T1000 (cell line): ENCODE data around the gene NOS1AP.

ENCODE experiments used
- DNase-seq: peaks from one replicate; lab custom pipeline; 2025; ENCODE audit warnings: mixed read lengths; lab: John Stamatoyannopoulos, UW

The NOS1AP gene

DNA sequence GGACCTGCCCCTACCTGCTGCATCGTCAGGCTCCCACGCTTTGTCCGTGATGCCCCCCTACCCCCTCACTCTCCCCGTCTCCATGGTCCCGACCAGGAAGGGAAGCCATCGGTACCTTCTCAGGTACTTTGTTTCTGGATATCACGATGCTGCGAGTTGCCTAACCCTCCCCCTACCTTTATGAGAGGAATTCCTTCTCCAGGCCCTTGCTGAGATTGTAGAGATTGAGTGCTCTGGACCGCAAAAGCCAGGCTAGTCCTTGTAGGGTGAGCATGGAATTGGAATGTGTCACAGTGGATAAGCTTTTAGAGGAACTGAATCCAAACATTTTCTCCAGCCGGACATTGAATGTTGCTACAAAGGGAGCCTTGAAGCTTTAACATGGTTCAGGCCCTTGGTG, 298.3 kb downstream of the NOS1AP start:
- no peak for DNase-seq

DNA sequence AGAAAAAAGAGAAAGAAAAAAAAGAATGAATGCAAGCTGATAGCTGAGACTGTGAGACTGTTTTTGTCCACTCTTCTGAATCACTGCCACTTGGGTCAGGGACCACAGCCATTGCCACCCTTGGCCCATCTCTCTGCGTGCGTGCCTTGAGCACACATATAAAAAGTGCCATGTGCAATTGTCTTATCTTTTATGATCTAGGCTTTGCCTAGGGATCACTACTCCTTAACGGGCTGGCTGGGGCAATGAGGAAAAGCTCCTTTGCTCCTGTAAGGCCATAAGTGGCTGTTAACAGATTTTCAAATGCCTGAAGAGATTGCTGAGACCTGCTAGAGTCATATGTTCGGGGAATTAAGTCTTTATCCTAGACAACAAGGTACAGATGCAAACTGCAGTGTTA, 299.0 kb downstream of the NOS1AP start:
- no peak for DNase-seq

DNA sequence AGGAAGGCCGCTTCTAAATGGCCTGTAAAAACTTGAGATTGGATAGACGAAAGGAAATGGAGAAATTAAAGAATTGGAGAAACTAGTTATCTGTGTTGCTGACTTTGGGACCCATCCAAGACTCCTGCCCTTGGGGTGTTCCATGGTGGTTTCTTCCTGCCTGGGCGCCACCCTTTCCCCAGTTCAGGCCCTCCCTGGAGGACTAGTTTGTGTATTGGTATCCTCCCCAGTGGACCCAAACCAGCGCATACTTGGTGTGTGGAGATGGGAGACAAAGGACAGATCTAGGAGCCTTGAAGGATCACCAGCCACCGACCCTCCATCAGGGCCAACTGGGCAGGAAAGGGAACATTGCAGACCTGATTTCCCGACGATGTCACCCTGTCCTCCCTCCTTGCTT, 300.1 kb downstream of the NOS1AP start:
- DNase-seq, result no peak

DNA sequence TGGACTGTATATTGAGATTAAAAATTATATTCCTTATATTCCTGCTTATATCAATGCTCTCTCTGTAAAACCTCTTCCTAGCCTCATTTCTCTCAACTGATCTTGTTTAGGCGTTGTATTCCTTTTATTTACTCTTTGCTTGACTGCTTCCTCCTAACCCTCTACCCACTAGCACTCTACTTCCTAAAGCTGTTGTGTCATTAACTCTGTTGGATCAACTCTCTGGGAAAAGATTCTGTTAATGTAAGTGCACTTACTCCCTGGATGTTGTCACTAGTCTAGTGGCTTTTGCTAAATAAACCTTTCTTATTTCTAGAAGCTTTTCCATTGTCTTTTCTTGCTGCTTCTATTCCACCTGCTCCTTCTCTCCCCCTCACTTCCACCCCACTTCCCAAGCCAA, 300.7 kb downstream of the NOS1AP start:
- no peak for DNase-seq

DNA sequence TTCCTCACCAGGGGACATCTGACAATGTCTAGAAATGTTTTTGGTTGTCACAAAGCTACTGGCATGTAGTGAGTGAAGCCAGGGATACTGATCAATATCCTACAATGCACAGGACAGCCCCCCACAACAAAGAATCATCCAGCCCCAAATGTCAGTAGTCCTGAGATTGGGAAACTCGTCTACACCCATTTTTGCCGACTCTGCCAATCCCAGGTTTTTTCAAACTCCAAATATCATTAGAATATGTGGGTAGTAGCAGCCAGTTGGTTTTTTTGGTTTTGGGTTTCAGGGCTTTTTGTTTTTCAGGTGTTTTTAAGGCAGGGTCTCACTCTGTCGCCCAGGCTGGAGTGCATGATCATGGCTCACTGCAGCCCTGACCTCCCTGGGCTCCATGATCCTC, 301.2 kb downstream of the NOS1AP start:
- no peak for DNase-seq

DNA sequence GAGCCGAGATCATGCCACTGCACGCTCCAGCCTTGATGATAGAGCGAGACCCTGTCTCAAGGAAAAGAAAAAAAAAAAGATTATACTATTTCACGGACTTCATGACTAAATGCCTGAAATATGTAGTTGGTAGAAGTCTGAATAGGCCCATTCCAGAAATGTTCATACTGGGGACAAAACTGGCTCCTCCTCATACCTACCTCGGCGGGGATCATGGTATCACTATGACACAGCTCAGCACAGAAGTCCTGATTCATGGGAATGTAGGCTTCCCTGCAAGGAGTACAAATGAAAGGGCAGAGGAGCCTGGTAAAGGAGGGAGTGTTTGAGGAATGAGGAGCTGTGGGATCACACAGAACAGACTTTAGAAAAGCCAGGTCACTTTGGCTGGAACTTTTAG, 302.1 kb downstream of the NOS1AP start:
- DNase-seq, result no peak

DNA sequence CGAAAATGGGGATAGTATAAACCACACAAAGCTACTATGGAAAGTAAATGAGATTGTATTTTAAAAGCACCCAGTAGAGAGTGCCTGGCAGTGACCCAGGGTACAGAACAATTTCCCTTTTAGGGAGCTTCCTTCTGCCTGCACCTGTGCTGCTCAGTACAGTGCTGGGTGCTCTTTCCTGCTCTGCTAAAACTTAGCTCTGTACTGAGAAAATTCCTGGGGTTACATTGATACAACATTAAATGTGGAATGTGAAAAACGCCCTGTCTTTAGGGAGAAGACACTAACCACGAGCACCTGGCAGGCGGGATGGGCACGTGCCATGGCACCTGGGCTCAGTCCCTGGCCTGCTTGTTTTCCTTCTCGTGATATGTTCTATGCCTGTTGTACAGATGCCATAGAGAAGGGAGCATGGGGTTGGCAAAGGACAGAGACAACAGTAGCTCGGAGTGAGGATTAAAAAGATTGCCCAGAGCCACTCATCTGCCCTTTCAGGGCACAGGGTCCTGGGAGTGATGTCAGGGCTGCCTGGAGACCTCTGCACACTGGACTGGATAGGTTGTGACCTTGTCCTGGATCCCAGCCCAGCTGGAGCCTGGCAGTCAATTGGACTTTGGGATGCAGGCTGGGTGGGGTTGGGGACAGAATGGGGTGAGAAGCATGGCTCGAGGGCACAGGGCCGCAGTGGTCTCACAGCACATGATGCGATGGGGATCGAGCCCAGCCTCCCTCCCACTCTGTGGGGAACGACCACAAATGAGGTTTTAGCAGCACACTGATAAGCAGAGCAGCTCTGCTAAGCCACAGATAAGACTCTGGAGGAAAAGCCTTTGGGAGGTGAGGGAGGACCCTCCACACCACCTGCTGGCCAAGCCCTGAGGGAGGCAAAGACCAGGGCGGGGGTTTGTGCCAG, 302.9 kb downstream of the NOS1AP start:
- DNase-seq, result no peak

DNA sequence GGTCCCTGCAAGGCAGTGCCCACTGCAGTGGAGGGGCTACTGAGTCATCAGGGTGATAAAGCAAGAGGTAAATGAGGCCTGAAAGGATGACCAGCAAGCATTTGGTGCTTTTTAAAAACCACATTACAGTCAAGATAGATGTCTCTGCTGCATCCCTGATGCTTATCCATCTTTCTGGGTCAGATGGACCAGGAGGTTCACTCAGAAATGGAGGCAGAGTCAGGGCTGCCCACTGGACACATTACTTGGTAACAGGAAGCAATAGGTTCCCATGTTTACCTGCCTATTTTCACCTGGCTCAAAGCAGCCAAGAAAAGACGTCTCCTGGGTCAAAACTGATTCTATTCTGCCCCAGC, 303.6 kb downstream of the NOS1AP start:
- no peak for DNase-seq

DNA sequence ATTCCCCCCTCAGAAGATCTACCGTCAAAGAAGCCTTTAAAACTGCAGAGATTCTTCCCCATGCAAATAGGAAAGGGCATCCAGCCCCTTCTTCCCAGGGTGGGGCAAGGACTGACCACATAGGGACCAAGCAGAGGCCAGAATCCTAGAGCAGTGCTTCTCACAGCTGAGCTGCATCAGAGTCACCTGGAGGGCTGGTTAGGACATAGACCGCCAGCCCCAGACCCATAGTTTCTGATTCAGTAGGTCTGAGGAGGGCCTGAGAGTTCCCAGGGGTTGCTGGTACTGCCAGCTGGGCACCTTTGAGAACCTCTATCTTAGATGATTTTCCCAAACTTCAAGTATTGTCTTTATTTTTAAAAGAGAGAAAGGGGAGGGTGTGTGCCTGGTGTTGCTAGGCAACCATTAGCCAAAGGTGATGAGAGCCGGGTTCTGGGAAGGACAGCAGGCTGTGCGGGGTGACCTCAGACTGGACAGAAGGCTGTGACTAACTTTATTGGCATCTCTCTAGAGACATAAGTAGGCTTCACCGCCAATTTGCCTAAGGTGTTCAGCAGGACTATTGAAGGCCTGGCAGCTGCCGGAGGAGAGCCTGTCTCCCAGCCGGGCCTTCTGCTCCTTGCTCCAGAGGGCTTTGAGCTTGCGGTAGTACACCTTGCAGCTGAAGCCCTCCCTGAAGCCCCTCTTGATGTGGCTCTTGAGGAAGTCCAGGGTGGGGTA, 304.2 kb downstream of the NOS1AP start:
- peak; percentile 39 for DNase-seq

DNA sequence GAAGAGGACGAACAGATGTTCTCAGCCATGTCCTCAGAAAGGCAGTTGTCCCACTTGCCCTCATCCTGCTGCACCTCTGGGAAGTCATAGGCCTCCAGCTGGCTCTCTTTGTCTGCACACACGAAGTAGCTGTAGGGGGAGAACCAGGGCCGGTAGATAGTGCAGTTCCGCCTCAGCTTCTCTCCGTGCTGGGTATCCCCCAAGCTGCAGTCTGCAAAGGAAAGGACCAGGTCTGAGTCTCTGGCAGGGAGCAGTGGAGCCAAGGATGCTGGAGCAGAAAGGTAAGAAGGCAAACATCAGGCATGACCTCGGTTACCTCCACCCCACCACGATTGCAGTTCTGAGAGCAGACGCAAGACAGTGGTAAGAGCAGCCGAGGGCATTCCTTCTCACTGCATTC, 304.9 kb downstream of the NOS1AP start:
- DNase-seq, result no peak

DNA sequence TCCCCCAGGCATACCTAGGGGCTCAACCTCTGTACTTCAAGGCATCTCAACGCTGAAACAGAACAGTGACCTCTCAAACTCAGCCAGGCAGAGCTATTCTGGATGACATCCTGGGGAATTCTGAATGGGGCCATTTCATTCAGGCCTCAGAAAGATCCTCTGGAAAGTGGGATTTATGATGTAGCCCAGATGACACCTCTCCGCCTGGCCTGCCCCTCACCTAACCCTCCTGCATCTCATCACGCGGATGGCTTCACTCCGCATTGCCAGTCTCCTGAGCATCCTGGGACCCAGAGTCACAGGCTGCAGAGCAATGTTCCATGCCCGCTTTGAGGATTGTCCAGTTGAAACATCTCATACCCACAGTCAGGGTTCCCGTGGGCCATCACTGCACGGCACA, 306.0 kb downstream of the NOS1AP start:
- DNase-seq, result no peak

DNA sequence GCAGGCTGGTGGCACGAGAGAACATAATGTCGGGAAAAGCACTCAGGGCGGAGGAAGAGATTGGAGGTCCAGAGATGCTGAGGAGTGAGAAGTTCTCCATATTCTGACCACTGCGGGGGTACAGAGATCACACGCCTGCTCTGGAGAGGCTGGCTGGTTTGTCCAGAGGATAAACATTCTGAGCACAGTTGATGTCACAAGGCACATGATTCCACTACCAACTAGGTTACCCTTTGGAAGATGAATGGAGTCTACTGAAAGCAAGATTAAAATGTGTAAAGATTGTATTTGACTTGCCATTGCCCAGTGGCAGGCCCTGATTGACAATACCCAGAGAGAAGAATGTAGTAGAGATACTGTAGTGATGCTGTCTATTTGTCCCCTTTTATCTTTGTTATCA, 307.2 kb downstream of the NOS1AP start, which contains the start of gene SPATA46:
SPATA46 (minus strand) TSS at position 164 of the 400 bp plus-strand sequence; CDS start at position 100, 64 bp downstream.
- no peak for DNase-seq

DNA sequence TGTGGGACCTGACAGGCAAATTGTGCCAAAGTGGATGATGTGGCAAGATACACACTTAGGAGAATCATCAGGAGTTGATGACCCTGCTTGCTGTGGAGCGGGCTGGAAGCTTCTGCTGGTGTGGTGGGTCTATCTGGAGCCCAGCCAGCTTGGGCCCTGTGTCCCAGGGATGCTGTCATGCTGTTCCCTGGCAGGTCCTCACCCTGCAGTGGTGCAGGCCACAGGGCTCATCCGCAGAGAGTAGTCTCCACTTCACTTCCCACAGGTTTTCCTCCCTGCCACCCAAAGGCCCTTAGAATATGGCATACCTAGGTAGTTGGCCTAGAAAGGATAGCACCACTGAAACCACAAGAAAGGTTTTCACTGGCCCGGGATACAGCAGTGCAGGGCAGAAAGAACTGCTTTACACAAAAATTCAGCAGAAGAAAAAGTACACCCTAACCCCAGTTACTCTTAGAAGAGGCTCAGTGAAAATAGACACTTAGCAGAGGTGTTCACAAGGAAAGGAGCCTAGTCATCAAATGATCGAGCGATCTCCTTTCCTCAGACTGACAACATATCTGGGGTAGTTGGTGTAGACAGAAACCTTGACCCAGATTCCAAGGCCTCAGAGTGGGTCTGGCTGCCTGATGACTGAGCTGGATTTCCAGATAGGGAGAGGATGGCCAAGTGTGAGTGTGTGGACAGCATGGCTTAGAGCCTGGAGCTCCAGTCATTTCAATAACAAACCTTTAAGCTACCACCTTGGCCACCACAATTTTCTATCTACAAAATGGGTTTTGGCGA, 310.8 kb downstream of the NOS1AP start:
- no peak for DNase-seq

DNA sequence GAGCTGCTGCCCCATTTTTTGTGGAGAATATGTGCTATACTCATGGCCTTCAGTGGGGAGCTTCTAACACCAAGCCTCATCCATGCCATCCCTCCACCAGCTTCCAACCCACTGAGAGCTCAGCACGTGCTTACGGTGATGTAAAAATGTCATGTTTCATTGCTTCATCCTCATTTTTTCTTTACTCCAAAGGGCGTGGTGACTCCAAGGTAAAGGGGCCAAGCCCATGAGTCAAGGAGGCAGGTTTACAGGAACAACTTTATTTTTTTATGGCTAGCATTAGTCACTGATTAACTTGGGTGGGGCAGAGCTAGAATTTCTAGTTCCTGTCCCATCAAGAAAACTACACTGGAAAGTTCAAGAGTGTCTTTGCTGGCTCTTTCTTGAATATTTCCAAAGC, 311.9 kb downstream of the NOS1AP start, which contains the start of gene C1orf226:
C1orf226 (plus strand) TSS at position 346 of the 400 bp plus-strand sequence. CDS start 174 bp downstream, outside the sequence.
- DNase-seq, result no peak

DNA sequence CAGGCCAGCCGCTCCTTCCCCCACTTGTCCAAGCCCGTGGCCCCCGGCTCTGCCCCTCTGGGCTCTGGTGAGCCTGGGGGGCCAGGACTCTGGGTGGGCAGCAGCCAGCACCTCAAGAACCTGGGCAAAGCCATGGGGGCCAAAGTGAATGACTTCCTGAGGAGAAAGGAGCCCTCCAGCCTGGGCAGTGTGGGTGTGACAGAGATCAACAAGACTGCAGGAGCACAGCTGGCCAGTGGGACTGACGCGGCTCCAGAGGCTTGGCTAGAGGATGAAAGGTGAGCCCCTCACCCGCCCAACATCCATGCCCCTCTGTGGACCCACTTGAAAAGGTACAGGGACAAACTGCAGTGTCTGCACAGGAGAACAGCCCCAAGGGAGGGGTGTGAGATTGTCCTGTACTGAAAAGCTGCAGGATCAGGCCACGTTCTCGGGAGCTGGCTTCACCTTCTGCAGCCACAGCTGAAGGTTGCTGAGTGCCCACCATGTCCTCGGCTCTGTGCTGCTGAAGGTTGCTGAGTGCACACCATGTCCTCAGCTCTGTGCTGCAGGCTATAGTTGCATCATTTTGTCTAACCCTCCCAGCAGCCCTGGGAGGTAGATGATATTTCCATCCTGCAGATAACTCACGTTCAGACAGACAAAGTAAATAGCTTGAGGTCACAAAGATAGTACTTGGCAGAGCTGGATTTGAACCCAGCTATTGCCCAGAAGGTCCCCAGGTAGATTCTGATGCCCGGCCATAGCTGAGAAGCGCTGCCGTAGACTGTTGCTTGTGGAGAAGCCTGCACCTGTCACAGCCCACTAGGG, 312.7 kb downstream of the NOS1AP start:
- DNase-seq, result no peak

DNA sequence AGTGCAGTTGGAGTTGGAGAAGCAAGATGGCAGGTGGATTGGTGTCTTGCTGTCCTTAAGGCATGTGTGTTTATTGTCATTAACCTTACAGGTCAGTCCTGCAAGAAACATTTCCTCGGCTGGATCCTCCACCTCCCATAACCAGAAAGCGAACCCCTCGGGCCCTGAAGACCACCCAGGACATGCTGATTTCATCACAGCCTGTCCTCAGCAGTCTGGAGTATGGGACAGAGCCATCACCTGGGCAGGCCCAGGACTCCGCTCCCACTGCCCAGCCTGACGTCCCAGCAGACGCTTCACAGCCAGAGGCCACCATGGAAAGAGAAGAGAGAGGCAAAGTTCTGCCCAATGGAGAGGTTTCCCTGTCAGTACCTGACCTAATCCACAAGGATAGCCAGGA, 313.6 kb downstream of the NOS1AP start:
- no peak for DNase-seq

DNA sequence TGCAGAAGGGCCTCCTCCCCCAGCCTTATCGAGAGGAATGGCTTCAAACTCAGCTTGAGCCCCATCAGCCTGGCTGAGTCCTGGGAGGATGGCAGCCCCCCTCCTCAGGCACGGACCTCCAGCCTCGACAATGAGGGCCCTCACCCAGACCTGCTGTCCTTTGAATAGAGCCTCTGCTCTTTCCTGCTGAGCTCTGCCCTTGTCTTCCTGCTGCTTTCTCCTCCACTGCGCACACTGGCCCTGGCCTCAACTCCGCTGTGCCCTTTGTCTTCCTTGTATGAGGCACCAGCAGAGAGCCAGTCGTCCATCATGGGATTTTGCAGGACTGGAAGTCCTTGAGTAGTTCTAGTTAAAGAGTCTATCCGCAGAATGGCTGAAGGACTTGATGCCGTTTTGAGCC, 314.0 kb downstream of the NOS1AP start:
- no peak for DNase-seq

DNA sequence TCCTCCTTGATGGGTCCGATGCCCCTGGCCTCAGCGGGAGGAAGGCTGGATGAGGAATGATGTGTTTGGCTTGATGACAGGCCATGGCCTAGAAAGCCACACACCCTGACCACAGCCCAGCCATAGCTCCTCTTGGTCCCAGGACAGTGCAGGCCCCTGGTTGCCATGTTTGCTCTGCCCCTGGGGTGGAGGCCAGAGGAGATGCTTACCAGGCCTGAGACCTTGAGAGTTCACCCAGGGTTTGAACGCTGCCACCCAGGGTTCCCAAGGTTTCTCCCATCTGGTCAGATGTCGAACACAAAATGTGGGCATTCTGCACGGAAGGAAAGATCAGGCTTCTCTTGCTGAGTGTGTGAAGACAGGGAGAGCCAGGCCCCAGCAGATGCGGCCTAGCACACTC, 314.6 kb downstream of the NOS1AP start:
- no peak for DNase-seq

DNA sequence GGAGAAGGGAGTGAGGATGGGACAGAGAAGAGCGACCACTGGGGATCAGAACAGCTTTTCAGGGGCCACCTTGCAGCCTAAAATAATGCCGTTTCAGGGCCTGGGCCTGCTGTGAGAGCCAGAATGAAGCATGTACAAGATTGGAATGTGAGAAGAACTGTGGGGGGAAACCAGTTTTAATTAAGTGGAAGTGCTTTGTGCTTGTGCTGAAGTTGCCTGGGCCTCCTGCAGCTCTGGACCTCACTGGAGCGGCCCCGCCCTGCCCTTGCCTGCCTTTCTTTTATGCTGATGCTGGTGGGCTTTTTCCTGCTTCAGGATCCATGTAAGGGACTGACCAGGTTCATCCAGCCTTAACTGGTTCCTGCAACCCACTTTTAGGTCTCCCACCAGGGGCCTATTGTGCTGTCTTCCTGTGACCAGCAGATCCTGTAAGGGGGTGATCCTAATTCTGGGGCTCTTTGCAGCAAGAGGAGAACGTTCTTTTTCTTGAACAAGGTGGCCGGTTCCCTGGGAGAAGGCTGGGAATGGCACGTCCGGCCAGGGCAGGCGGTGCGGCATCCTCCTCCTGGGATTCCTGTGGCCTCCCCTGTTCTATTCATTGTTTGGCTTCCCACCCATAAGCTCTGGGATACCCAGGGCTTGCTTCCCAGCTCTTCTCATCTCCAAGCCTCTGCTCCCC, 315.2 kb downstream of the NOS1AP start:
- DNase-seq, result no peak

DNA sequence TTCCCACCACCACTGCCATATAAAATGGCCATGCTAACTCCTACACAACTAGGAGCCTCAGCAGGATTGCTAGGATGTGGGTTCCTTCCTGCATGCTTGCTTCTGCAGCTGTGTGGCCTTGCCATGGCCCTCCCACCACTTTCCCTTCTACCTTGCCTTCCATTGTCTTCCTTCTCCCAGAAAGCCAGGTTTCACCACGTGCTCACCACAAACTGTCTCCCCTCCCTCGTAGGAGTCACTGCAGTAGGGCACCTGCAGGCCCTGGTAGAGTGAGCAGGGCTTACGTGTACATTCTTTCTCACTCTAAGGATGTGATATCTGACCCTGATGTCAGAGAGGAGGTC, 315.8 kb downstream of the NOS1AP start:
- DNase-seq, result no peak

DNA sequence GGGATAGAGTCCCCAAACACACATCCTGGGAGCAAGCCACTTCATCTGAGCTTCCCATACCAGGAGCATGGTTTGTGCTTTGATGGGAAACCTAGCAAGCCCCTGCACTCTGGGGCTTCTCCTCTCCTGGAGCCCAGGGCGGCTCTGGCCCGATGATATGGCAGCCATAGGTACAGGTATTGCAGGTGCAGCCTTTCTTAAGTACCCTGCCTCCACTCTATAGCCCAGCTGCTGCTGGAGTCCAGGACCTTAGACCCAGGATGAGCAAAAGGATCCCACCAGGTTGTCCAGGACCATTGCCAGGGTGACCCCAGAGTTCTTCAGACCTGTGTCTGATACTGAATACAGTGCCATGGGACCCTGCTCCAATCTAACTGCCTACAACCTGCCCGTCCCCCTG, 316.2 kb downstream of the NOS1AP start:
- DNase-seq, result no peak
